NCI-H1930 (cell line): ENCODE measurements around the gene PCDHB10.
"Not testable (repeated sequence)": the region's sequence is repeated elsewhere in the genome, so short reads cannot be mapped to it uniquely, and the experiment has no call there.

ENCODE experiments used
- DNase-seq, 2 experiments: peaks; one replicate each; lab custom pipeline; 2025; lab: John Stamatoyannopoulos, UW

PCDHB10 gene

GRCh38 chr5:141188682-141189081, 3.5 kb upstream of the PCDHB10 start:
- not testable (repeated sequence) for DNase-seq

GRCh38 chr5:141189131-141189530, 3.0 kb upstream of the PCDHB10 start:
- DNase-seq, result not testable (repeated sequence)

- not testable (repeated sequence) for DNase-seq
Observed at GRCh38 chr5:141194332-141194731, 2.2 kb downstream of the PCDHB10 start.

DNA sequence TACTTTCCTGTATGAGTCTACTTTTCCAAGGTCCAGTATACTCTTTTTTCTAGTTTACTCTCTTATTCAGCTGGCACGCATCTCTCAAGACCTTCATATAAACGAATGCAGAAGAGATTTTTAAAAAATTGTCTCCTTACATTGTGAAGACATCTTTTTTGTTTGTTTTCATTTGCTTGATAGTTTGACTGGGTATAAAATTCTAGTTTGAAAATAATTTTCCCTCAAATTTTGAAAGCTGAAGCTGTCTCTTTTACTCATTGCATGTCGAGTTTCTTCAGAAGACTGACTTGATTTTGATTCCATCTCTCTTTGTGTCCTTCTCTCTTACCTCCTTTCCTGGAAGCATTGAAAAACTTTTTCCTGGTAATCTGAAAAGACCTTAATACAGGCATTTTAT, 4.2 kb downstream of the PCDHB10 start:
- no peak for DNase-seq

- DNase-seq, result peak; percentile 5 to 70
Observed at GRCh38 chr5:141199359-141200235, 7.4 kb downstream of the PCDHB10 start, which contains the start of gene PCDHB11. PCDHB11 (plus strand) TSS chr5:141199627; CDS start chr5:141199775, 148 bp downstream.

DNA sequence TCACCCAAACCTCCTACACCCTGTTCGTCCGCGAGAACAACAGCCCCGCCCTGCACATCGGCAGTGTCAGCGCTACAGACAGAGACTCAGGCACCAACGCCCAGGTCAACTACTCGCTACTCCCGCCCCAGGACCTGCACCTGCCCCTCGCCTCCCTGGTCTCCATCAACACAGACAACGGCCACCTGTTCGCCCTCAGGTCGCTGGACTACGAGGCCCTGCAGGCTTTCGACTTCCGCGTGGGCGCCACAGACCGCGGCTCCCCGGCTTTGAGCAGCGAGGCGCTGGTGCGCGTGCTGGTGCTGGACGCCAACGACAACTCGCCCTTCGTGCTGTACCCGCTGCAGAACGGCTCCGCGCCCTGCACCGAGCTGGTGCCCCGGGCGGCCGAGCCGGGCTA, 9.0 kb downstream of the PCDHB10 start:
- DNase-seq, result not testable (repeated sequence)

DNA sequence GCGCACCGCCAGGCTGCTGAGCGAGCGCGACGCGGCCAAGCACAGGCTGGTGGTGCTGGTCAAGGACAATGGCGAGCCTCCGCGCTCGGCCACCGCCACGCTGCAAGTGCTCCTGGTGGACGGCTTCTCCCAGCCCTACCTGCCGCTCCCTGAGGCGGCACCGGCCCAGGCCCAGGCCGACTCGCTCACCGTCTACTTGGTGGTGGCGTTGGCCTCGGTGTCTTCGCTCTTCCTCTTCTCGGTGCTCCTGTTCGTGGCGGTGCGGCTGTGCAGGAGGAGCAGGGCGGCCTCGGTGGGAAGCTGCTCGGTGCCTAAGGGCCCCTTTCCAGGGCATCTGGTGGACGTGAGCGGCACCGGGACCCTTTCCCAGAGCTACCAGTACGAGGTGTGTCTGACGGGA, 9.5 kb downstream of the PCDHB10 start:
- not testable (repeated sequence) for DNase-seq

DNA sequence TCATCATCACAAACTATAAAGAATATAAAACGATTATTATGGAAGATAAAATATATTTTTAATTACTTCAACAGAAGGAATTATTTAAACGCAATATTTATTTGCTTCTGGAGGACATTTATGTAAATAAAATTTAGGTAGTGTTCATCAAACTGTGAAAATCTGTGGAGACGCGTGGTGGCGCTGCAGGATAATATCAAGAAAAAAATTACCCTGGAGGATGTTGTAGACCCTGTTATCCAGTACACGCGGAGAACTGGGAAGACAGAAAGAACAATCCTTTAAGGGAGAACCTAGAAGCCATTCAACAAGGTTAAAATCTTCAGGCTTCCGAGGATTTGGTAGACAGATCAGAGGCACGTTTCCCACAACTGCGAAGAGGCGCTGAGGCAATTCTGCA, 16.3 kb downstream of the PCDHB10 start, which contains the start of gene PCDHB12:
Gene PCDHB12 (plus strand): TSS at position 242 of the 400 bp plus-strand sequence. CDS start 189 bp downstream, outside the sequence.
- no peak for DNase-seq

DNA sequence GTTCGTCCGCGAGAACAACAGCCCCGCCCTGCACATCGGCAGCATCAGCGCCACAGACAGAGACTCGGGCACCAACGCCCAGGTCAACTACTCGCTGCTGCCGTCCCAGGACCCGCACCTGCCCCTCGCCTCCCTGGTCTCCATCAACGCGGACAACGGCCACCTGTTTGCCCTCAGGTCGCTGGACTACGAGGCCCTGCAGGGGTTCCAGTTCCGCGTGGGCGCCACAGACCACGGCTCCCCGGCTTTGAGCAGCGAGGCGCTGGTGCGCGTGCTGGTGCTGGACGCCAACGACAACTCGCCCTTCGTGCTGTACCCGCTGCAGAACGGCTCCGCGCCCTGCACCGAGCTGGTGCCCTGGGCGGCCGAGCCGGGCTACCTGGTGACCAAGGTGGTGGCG, 18.1 kb downstream of the PCDHB10 start:
- DNase-seq, result not testable (repeated sequence)

DNA sequence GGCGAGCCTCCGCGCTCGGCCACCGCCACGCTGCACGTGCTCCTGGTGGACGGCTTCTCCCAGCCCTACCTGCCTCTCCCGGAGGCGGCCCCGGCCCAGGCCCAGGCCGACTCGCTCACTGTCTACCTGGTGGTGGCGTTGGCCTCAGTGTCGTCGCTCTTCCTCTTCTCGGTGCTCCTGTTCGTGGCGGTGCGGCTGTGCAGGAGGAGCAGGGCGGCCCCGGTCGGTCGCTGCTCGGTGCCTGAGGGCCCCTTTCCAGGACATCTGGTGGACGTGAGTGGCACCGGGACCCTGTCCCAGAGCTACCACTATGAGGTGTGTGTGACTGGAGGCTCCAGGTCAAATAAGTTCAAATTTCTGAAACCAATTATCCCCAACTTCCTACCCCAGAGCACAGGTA, 18.7 kb downstream of the PCDHB10 start:
- DNase-seq, result not testable (repeated sequence)

DNA sequence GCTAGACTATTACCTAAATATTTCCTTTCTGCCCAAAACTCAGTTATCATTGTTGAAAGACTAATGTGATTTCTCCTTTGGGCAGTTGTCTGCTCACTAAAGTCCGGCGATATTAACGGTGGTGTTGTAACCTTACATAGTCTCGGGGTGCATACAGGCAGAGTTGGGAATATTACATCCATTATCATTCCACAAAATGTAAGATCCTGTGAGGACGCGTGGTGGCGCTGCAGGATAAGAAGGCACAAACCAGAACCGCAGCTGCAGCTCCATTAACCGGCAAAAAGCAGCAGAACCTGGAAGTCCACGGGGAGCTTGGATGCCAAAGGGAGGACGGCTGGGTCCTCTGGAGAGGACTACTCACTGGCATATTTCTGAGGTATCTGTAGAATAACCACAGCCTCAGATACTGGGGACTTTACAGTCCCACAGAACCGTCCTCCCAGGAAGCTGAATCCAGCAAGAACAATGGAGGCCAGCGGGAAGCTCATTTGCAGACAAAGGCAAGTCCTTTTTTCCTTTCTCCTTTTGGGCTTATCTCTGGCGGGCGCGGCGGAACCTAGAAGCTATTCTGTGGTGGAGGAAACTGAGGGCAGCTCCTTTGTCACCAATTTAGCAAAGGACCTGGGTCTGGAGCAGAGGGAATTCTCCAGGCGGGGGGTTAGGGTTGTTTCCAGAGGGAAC, 21.6 kb downstream of the PCDHB10 start, which contains the start of gene PCDHB13:
Gene PCDHB13 (plus strand): TSS at position 264 of the 684 bp plus-strand sequence. CDS start 205 bp downstream, at position 469.
- peak in 1 of 2 experiments; percentile 16 for DNase-seq

- not testable (repeated sequence) for DNase-seq
Observed at GRCh38 chr5:141214583-141214982, 22.4 kb downstream of the PCDHB10 start.

DNA sequence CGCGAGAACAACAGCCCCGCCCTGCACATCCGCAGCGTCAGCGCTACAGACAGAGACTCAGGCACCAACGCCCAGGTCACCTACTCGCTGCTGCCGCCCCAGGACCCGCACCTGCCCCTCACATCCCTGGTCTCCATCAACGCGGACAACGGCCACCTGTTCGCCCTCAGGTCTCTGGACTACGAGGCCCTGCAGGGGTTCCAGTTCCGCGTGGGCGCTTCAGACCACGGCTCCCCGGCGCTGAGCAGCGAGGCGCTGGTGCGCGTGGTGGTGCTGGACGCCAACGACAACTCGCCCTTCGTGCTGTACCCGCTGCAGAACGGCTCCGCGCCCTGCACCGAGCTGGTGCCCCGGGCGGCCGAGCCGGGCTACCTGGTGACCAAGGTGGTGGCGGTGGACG, 23.4 kb downstream of the PCDHB10 start:
- not testable (repeated sequence) for DNase-seq

DNA sequence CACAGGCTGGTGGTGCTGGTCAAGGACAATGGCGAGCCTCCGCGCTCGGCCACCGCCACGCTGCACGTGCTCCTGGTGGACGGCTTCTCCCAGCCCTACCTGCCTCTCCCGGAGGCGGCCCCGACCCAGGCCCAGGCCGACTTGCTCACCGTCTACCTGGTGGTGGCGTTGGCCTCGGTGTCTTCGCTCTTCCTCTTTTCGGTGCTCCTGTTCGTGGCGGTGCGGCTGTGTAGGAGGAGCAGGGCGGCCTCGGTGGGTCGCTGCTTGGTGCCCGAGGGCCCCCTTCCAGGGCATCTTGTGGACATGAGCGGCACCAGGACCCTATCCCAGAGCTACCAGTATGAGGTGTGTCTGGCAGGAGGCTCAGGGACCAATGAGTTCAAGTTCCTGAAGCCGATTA, 23.9 kb downstream of the PCDHB10 start:
- DNase-seq, result not testable (repeated sequence)

DNA sequence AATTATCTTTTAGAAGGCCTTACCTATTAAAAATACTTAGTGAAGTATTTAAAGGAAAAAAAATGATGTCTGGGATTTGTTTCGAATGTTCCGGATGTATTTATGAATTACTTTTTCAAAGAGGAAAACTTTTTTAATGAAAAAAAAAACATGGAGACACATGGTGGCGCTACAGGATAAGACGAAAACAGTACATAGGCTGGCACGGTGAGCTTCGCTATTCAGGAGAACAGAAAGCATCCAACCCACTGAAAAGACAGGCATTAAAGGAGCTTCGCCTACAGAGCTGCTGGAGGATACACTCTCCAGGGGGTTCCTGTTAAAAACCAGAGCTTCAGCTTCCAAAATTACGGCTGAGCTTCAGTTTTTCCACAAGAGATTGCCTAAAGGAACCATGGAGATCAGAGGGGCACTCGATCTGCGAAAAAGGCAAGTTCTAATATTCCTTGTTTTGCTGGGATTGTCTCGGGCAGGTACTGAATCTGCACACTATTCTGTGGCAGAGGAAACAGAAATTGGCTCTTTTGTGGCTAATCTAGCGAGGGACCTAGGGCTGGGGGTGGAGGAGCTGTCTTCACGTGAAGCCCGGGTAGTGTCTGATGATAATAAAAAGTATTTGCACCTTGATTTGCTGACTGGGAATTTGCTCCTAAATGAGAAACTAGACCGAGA, 31.1 kb downstream of the PCDHB10 start, which contains the start of gene PCDHB14:
Gene PCDHB14 (plus strand): TSS at position 232 of the 672 bp plus-strand sequence. CDS start 163 bp downstream, at position 395.
- DNase-seq, result peak in 1 of 2 experiments; percentile 16

DNA sequence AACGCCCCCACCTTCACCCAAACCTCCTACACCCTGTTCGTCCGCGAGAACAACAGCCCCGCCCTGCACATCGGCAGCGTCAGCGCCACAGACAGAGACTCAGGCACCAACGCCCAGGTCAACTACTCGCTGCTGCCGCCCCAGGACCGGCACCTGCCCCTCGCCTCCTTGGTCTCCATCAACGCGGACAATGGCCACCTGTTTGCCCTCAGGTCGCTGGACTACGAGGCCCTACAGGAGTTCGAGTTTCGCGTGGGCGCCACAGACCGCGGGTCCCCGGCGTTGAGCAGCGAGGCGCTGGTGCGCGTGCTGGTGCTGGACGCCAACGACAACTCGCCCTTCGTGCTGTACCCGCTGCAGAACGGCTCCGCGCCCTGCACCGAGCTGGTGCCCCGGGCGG, 32.7 kb downstream of the PCDHB10 start:
- DNase-seq, result not testable (repeated sequence)

DNA sequence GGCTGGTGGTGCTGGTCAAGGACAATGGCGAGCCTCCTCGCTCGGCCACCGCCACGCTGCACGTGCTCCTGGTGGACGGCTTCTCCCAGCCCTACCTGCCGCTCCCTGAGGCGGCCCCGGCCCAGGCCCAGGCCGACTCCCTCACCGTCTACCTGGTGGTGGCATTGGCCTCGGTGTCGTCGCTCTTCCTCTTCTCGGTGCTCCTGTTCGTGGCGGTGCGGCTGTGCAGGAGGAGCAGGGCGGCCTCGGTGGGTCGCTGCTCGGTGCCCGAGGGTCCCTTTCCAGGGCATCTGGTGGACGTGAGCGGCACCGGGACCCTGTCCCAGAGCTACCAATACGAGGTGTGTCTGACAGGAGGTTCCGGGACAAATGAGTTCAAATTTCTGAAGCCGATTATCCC, 33.3 kb downstream of the PCDHB10 start:
- not testable (repeated sequence) for DNase-seq

GRCh38 chr5:141234109-141234667, 42.0 kb downstream of the PCDHB10 start:
- no peak for DNase-seq

GRCh38 chr5:141235922-141236321, 43.8 kb downstream of the PCDHB10 start:
- not testable (repeated sequence) for DNase-seq

DNA sequence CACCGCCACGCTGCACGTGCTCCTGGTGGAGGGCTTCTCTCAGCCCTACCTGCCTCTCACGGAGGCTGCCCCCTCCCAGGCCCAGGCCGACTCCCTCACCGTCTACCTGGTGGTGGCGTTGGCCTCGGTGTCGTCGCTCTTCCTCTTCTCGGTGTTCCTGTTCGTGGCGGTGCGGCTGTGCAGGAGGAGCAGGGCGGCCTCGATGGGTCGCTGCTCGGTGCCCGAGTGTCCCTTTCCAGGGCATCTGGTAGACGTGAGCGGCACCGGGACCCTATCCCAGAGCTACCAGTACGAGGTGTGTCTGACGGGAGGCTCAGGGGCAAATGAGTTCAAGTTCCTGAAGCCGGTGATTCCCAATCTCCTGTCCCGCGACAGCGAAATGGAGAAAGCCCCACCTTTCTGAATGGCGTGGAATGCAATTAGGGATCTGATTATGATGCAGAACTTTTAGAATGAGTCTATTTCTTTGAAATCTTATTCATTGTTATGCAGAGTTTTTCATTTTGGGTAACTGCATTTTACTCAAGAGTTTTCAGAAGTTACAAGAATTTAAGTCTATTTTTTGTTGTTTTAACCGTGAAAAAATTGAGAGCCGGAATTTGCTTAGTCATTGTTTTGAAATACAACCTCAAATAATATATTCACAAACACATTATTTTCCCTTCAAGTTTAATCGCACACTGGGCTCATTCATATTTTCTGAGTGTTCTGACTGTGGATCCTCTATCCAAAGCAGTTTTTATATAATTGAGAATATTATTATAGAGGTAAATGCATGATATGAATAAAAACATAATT, 44.6 kb downstream of the PCDHB10 start:
- DNase-seq, result no peak

GRCh38 chr5:141241496-141241895, 49.3 kb downstream of the PCDHB10 start:
- no peak for DNase-seq
